DMS53 treated with DMSO at 0.1 percent for 48 hours (cell line): ENCODE measurements around the gene GPBAR1.

Experiments used
- DNase-seq: peaks from one replicate; lab custom pipeline; 2025; ENCODE audit not compliant: unreplicated experiment; lab: John Stamatoyannopoulos, UW

The GPBAR1 gene

GRCh38 chr2:218260742-218261422 is at the start of gene GPBAR1:
GPBAR1 (plus strand) TSS chr2:218261015; CDS start chr2:218262725, 1,710 bp downstream.
- DNase-seq, result peak; percentile 53

GRCh38 chr2:218214116-218214515 is 46.7 kb upstream of the GPBAR1 start:
- DNase-seq, result no peak

GRCh38 chr2:218216336-218216673 is 44.5 kb upstream of the GPBAR1 start:
- DNase-seq, result no peak

GRCh38 chr2:218216674-218217359 is 44.0 kb upstream of the GPBAR1 start, which contains the start of gene ARPC2:
ARPC2 (plus strand) TSS chr2:218217189; CDS start chr2:218217471, 282 bp downstream.
- DNase-seq, result peak; percentile 70

- DNase-seq, result no peak
Measured at GRCh38 chr2:218217360-218218267, 43.2 kb upstream of the GPBAR1 start.

GRCh38 chr2:218218268-218219185 is 42.3 kb upstream of the GPBAR1 start:
- no peak for DNase-seq

- no peak for DNase-seq
Measured at GRCh38 chr2:218219934-218220333, 40.9 kb upstream of the GPBAR1 start.

GRCh38 chr2:218221000-218221399 is 39.8 kb upstream of the GPBAR1 start:
- DNase-seq, result no peak

- no peak for DNase-seq
Measured at GRCh38 chr2:218223046-218223445, 37.8 kb upstream of the GPBAR1 start.

GRCh38 chr2:218224186-218224585 is 36.6 kb upstream of the GPBAR1 start:
- DNase-seq, result no peak

GRCh38 chr2:218226903-218227302 is 33.9 kb upstream of the GPBAR1 start:
- DNase-seq, result no peak

GRCh38 chr2:218228366-218229090 is 32.3 kb upstream of the GPBAR1 start:
- no peak for DNase-seq

- DNase-seq, result no peak
Measured at GRCh38 chr2:218229239-218229638, 31.6 kb upstream of the GPBAR1 start.

- no peak for DNase-seq
Measured at GRCh38 chr2:218229851-218230250, 31.0 kb upstream of the GPBAR1 start.

GRCh38 chr2:218230882-218231281 is 29.9 kb upstream of the GPBAR1 start:
- DNase-seq, result no peak

GRCh38 chr2:218233543-218233942 is 27.3 kb upstream of the GPBAR1 start:
- DNase-seq, result no peak

- no peak for DNase-seq
Measured at GRCh38 chr2:218234521-218234920, 26.3 kb upstream of the GPBAR1 start.

GRCh38 chr2:218235017-218235416 is 25.8 kb upstream of the GPBAR1 start:
- no peak for DNase-seq

- no peak for DNase-seq
Measured at GRCh38 chr2:218236829-218237228, 24.0 kb upstream of the GPBAR1 start.

- no peak for DNase-seq
Measured at GRCh38 chr2:218238887-218239286, 21.9 kb upstream of the GPBAR1 start.
